Activated CD4-positive, alpha-beta T cell treated with anti-CD3 and anti-CD28 coated beads, Interleukin-2, amount 50 U/mL, for 16 hours (primary cell): ENCODE results near the gene LYSMD3.

Experiments used
- DNase-seq: peaks from one replicate; pipeline ENCODE4 v3.0.0-alpha.2; 2020

The LYSMD3 gene

GRCh38 chr5:90547072-90547536, 17.7 kb upstream of the LYSMD3 start:
- DNase-seq = no peak

GRCh38 chr5:90546216-90546837, 16.9 kb upstream of the LYSMD3 start:
- no peak for DNase-seq

- no peak for DNase-seq
These were observed 16.1 kb upstream of the LYSMD3 start for GRCh38 chr5:90545511-90545910.

DNA sequence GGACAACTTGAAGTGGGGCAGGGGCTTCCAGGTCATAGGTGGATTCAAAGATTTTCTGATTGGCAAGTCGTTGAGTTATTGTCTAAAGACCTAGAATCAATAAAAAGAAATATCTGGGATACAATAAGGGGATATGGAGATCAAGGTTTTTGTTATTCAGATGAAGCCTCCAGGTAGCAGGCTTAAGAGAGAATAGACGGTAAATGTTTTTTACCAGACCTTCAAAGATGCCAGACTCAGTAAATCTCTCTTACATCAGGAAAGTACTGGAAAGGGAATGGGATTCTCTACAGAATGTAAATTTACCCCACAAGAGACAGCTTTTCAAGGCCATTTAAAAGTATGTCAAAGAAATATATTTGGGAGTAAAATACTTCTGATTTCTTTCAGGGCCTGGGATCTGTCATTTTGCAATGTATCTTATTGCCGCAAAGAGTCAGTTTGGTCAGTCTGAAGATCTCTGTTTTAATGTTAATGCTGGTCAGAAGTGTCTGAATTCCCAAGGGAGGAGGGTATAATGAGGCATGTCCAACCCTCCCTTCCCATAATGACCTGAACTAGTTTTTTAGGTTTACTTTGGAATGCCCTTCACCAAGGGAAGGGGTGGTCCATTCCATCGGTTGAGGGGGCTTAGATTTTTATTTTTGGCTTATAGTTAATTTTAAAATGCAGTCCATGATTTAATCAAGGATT, 13.6 kb upstream of the LYSMD3 start:
- no peak for DNase-seq

- no peak for DNase-seq
These were observed 5.5 kb upstream of the LYSMD3 start for GRCh38 chr5:90534922-90535321.

GRCh38 chr5:90533794-90534193, 4.4 kb upstream of the LYSMD3 start:
- no peak for DNase-seq

DNA sequence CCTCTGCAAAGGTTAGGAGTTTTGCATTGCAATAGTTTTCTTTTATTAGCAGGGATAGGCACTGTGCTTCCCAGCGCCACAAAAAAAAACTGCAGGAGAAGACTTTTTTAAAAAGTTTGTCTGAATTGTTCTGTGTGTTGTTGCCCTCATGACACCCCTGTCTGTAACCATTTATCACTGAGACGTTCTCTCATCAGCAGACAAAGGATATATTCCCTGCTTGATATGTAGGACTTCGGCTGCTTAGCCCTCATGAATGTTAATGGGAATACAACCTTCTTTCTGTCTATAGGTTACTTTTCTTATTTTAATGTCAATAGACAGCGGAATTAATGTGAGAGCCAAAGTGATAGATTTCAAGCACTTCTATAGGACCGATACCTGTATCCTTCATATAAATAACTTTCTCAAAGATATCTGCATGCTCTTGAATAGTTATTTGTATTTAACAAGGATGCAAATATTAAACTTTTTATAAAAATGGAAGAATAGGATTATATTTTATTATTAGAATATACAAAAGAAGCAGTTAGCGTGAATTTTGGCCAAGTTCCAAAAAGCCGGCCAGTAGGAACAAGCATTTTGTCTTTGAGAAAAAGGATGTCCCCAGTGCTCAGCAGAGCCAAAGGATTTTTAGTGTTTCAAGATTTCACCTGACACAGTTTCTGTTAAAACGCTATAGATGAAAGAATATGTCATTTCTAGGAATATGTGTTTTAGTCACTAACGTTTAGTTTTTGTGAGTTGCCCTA, 1.5 kb upstream of the LYSMD3 start:
- DNase-seq = no peak

GRCh38 chr5:90529939-90530677, 724 bp upstream of the LYSMD3 start:
- peak; percentile 70 for DNase-seq

DNA sequence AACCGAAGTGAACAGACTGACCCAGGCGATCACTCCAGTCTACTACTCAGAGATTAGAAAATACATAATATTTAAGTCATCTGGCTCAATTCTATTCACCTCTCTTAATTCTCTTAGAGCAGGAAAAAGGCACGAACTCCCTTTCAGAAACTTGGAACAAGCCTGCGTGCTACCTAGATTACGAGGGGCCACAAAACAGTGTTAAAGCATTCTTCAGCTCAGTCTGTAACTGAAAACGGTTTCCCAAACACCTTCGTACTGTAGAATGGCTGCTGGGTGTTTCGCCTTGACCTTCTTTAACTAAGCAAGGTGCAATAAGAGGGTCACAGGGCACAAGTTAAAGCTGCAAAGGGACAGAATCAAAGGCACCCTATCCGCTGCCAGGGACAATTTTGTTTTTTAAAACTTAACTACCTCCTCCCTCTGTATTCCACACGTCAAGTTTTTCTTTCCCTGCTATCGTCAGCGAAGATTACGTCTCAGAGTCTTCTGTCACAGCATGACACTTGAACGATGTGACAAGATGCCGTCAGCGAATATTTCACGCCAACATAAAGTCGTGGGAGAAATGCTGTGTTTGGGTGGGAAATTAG, 687 bp downstream of the LYSMD3 start:
- no peak for DNase-seq

DNA sequence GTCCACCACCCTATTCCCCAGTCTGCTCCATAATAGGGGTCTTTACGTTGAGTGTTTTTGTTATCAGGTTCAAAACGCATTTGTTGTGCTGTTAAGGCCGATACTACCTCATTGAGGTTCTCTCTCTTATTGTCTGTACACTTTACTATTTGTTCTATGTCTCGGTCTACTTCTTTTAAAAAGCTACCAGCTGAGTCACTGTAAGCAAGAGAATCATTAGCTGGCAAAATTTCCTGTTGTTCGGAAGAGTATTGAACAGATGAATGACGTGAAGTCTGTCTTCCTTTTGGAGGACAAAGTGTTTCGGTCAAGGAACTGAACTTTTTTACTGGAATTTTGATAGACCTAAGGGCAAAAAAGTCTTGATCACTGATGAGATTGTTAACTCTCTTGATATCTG, 10.3 kb downstream of the LYSMD3 start:
- no peak for DNase-seq

GRCh38 chr5:90518661-90519060, 10.7 kb downstream of the LYSMD3 start:
- no peak for DNase-seq

DNA sequence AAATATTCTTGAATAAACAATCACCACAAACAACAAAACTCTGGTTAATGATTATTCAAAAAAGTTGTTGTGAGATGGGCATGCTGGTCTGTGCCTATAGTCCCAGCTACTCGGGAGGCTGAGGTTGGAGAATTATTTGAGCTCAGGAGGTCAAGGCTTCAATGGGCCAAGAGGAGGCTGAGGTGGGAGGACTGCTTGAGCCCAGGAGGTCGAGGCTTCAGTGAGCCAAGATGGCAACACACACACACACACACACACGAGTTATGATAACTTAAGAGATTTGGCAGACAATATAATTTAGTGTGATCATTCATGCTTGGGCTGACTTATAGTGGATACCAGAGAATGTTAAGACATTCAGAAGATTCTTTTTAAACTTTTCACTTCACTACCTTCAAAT, 14.9 kb downstream of the LYSMD3 start:
- no peak for DNase-seq

- DNase-seq = no peak
These were observed 18.9 kb downstream of the LYSMD3 start for GRCh38 chr5:90510438-90510837.

DNA sequence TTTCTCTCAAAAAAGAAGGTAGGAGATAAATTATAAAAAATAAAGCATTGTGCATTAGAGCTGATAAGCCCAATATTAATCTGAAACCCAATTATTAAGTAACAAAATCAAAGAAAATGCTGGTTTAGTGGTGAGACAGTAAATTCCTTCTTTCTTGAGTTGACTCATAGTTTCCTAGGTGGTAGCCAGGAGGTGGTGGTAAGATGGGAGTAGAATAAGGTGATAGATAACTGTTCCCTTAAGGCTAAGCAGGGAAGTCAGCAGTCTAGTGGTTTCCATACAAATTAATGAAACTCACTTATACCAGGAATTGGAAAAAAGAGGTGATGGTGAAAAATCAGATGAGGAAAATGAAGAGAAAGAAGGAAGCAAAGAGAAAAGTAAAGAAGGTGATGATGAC, 23.2 kb downstream of the LYSMD3 start:
- no peak for DNase-seq

DNA sequence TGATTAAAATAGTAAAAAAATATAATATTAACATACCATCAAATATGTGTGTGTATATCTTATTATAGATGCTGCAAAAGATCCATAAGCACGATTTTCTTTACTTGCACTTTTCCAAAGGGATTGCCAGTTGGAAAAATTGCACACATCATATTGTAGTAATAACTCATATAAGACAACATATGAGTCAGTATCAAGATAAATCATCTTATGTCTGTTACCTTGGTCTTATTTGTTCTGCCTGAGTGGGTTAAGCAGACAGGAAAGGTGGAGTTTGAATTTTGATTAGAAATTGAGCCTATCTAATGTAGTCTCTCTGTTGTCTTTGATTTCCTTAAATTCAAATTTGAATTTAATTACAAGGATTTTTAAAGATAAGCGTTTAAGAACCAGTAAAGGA, 24.6 kb downstream of the LYSMD3 start:
- no peak for DNase-seq

DNA sequence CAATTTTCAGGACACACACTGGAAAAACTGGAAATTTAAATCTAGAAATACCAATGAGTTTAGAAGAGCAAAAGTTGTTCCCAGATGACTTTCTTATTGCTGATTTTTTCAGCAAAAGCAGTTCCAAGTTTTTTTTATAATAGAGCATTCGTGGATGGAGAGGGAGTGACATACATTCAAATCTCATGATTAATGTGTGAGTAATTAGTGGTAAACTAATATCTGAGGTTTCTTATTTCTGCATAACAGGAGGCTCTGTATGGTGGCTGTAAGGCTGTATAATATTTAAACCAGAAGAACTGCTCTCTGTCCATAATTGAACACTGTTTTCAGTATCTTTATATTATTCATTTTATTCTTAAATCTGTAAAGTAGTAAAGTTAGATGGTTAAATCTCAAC, 25.8 kb downstream of the LYSMD3 start:
- no peak for DNase-seq

DNA sequence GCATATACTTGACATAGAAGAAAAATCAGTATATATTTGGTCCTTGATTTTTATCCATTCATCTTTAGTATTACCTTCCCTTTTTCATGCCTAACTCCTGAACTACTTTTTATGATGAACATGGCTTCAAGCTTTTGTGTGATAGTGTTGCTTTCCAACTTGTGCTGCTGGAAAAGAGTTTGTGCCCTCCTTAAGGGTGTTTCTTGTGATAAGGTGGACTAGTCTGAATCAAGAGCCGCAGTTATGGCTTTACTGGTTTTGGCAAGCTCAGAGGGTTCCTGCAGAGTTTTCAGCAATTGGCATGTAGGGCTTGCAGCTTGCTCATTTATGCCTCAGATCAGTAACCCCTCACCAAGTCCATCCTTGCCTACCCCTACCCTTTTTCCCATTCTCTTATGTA, 34.2 kb downstream of the LYSMD3 start:
- no peak for DNase-seq

- no peak for DNase-seq
These were observed 35.3 kb downstream of the LYSMD3 start for GRCh38 chr5:90494043-90494442.

DNA sequence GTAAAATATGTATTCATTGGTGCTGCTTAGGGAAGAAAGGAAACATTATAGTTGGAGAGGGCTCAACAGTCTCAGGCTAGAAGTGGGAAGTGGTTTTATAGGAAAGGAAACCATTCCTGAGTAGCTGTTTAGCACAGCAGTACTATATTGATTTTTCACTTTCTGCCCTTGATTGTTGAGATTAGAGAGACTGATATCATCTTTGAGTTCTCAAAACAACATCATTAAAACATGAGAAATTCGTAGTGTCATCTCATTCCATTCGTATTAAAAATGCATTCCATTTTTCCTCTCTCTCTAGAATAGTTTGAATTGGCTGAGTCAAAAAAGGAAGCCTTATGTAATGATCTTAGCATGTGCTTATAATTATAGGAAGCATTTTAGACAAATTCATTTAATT, 40.6 kb downstream of the LYSMD3 start:
- DNase-seq = no peak

DNA sequence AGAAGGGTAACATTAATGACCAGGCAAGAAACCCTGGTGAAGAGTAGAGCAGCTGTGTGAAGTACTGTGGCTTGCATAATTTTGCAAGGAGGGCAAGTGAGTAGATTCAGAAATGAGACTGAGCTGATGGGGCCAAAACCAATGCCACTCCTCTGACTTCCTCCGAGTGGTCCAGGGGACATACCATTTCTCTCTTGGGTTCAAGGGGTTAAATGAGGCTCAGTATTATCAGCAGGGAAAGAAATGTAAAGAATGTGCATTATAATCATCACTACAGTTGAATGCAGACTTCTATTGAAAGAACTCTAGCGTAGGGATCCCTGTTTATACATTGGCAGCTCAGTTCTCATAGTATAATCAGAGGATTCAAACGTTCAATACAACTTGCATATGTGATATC, 44.8 kb downstream of the LYSMD3 start:
- no peak for DNase-seq

- no peak for DNase-seq
These were observed 46.2 kb downstream of the LYSMD3 start for GRCh38 chr5:90483206-90483605.

GRCh38 chr5:90480699-90481098, 48.7 kb downstream of the LYSMD3 start:
- no peak for DNase-seq
